ENCODE data around the gene ZBTB26.
"Not testable (repeated sequence)": the region's sequence is repeated elsewhere in the genome, so short reads cannot be mapped to it uniquely, and the experiment has no call there.

ZBTB26 gene

GRCh38 chr9:122912671-122912963, 18.7 kb downstream of the ZBTB26 start:
- Histone ChIP-seq H3K9ac (ENCODE audit: low read depth, low read length, poor library complexity, severe bottlenecking) (peak overlapping the region; percentile 85), H2AFZ (ENCODE audit: low read length) (peak overlapping the region; percentile 83), H3K27me3 (ENCODE audit: insufficient read depth, low read length, poor library complexity, severe bottlenecking) (no peaks in the 10 kb centered on the region), H3K36me3 (ENCODE audit: insufficient read depth, low read length) (peaks cover 3% of the 10 kb centered on the region; the same call in 1 of the 2 replicates), H3K4me3 (ENCODE audit: low read length, poor library complexity, severe bottlenecking) (peak overlapping the region; percentile 82), H3K9me2 (replicated peaks; ENCODE audit: low read depth, low read length) (no peaks in the 10 kb centered on the region), H3K9me3 (ENCODE audit: insufficient read depth, low read depth, low read length) (no peaks in the 10 kb centered on the region), H3F3A (ENCODE audit: low read depth) (no peaks in the 10 kb centered on the region), H4K20me1 (ENCODE audit: insufficient read depth, low read length, poor library complexity, severe bottlenecking) (peaks cover 2% of the 10 kb centered on the region), H3K4me1 (ENCODE audit: insufficient read depth, low read length, poor library complexity, severe bottlenecking) (peaks cover 11% of the 10 kb centered on the region), H3K79me2 (ENCODE audit: insufficient read depth, low read length) (peaks cover 33% of the 10 kb centered on the region), H3K4me2 (ENCODE audit: low read depth, low read length, poor library complexity, severe bottlenecking) (peak overlapping the region; percentile 89)
- TF ChIP-seq EZH2phosphoT487 (IDR thresholded peaks at IDR 0.05; ENCODE audit: borderline replicate concordance) (no peak), CTCF (conservative IDR thresholded peaks at IDR 0.05; ENCODE audit: low read length) (no peak)

GRCh38 chr9:122906122-122906521, 25.2 kb downstream of the ZBTB26 start:
- not testable (repeated sequence) for H3K9me3 ChIP-seq (ENCODE audit: insufficient read depth, low read depth, low read length); H3K27me3 ChIP-seq (ENCODE audit: insufficient read depth, low read length, poor library complexity, severe bottlenecking); H3F3A ChIP-seq (ENCODE audit: low read depth); H2AFZ ChIP-seq (ENCODE audit: low read length); H3K9ac ChIP-seq (ENCODE audit: low read depth, low read length, poor library complexity, severe bottlenecking); H3K9me2 ChIP-seq (replicated peaks; ENCODE audit: low read depth, low read length); H3K36me3 ChIP-seq (ENCODE audit: insufficient read depth, low read length)
- H3K79me2 ChIP-seq (ENCODE audit: insufficient read depth, low read length), result peaks cover 51% of the 10 kb centered on the region
- peak overlapping the region; percentile 85 for H3K4me3 ChIP-seq (ENCODE audit: low read length, poor library complexity, severe bottlenecking)
- peaks cover 28% of the 10 kb centered on the region for H4K20me1 ChIP-seq (ENCODE audit: insufficient read depth, low read length, poor library complexity, severe bottlenecking)
- H3K4me1 ChIP-seq (ENCODE audit: insufficient read depth, low read length, poor library complexity, severe bottlenecking), result peaks cover 21% of the 10 kb centered on the region
- peak overlapping the region; percentile 71 for H3K4me2 ChIP-seq (ENCODE audit: low read depth, low read length, poor library complexity, severe bottlenecking)

DNA sequence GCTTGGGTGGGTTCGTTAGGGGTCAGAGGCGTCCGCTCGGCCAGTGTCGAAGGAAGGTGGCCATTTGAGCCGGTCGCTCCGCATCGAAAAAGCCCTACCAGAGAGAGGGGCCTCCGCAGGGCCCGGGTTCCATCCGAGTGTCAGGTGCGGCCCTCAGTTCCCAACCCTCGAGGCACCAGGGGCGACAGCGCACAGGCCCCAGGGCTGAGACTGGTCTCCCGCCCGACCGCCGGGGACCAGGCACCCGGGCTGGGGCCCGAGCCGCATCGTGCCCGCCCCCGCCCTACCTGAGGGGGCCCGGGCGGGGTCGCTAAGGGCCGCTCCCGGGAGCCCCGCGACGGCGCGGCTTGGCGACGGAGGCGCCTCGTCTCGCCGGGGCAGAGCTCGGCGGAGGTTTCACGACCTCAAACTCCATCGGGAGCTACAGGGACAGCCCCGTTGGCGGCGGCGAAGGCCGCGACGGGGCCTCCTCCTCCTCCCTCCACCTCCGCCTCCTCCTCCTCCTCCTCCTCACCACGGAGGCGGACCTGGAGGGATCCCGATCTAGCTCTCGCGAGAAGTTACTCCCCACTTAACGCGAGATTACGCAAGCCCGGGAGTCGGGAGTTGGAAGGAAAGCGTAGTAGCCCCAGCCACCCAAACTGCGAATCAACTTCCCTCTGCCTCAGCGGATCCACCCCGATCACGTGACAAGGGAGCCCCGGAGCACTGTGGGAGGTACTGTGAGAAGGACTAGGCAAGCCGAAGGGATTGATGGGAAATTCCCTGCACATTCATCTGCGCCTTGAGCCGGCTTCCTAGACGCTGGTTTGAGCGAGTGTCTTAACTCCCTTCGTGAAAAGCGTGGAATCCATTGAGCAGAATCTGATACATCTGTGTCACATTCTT, 26.2 kb downstream of the ZBTB26 start, which contains the start of gene RC3H2:
RC3H2 (minus strand) TSS at position 537 of the 888 bp plus-strand sequence. CDS start 7,850 bp downstream, outside the sequence.
- H3K9ac ChIP-seq (ENCODE audit: low read depth, low read length, poor library complexity, severe bottlenecking), result peak within 1 kb of the TSS; percentile 93
- TF ChIP-seq EZH2phosphoT487 (IDR thresholded peaks at IDR 0.05; ENCODE audit: borderline replicate concordance), result no peak
- no peak for TF ChIP-seq CTCF (conservative IDR thresholded peaks at IDR 0.05; ENCODE audit: low read length)
- H3F3A ChIP-seq (ENCODE audit: low read depth), result no peaks in the 10 kb centered on the region
- H3K27me3 ChIP-seq (ENCODE audit: insufficient read depth, low read length, poor library complexity, severe bottlenecking), result no peaks in the 10 kb centered on the region
- H3K9me2 ChIP-seq (replicated peaks; ENCODE audit: low read depth, low read length), result no peaks in the 10 kb centered on the region
- no peaks in the 10 kb centered on the region for H3K36me3 ChIP-seq (ENCODE audit: insufficient read depth, low read length)
- peaks cover 32% of the 10 kb centered on the region for H3K4me1 ChIP-seq (ENCODE audit: insufficient read depth, low read length, poor library complexity, severe bottlenecking)
- peak within 1 kb of the TSS; percentile 85 for H3K4me3 ChIP-seq (ENCODE audit: low read length, poor library complexity, severe bottlenecking)
- no peaks in the 10 kb centered on the region for H3K9me3 ChIP-seq (ENCODE audit: insufficient read depth, low read depth, low read length)
- peaks cover 53% of the 10 kb centered on the region for H3K79me2 ChIP-seq (ENCODE audit: insufficient read depth, low read length)
- H3K4me2 ChIP-seq (ENCODE audit: low read depth, low read length, poor library complexity, severe bottlenecking), result peak within 1 kb of the TSS; percentile 83
- H2AFZ ChIP-seq (ENCODE audit: low read length), result peak within 1 kb of the TSS; percentile 90
- peaks cover 39% of the 10 kb centered on the region for H4K20me1 ChIP-seq (ENCODE audit: insufficient read depth, low read length, poor library complexity, severe bottlenecking)
